DMS53 treated with DMSO at 0.1 percent for 48 hours (cell line): Measurements from ENCODE around the gene HM13.
"Not testable (repeated sequence)": the region's sequence is repeated elsewhere in the genome, so short reads cannot be mapped to it uniquely, and the experiment has no call there.

Experiments
- DNase-seq: peaks from one replicate; lab custom pipeline; 2025; ENCODE audit not compliant: unreplicated experiment; lab: John Stamatoyannopoulos, UW

Gene HM13

DNA sequence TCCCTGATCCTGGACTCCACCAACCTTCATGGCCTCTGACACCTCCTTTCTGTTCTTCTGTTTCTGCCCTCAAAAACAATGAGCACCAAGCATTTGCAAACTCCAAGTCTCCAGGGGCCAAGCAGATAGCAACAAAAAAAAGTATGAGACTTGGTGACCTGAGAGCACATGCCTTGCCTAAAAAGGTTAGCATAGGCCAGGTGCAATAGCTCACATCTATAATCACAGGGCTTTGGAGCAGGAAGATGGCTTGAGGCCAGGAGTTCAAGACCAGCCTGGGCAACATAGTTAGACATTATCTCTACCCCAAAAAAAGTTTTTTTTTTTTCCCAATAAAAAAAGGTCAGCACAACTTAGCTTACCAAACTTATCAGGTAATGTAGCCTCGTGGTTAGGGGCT, 13.7 kb upstream of the HM13 start:
- DNase-seq = no peak

DNA sequence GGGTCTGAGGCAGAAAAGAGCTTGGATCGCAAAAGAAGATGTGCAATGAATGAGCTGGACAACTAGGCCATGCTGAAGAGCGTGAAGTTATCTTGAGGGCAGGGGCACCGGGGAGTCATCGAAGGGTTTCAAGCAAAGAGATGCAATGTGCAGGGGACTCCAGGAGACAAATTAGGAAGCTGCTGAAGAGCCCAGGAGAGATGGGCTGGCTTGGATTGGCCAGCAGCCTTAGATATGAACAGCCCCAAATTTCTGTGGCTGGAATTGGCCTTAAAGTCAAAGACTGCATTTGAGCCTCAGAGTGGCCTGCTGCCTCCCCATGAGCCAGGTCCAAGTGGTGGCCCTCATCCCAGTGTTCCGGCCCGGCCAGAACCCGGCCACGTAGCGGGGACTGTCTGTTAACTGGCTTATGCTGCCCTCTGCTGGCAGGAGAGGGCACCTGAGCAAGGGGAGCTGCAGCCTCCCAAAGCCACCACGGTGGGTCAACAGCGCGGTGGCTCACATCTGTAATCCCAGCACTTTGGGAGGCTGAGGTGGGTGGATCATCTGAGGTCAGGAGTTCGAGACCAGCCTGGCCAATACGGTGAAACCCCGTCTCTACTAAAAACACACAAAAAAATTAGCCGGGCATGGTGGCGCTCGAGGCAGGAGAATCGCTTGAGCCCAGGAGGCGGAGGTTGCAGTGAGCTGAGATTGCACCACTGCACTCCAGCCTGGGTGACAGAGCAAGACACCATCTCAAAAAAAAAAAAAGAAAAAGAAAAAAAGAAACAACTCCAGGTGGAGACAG, 11.2 kb upstream of the HM13 start:
- peak; percentile 41 for DNase-seq

DNA sequence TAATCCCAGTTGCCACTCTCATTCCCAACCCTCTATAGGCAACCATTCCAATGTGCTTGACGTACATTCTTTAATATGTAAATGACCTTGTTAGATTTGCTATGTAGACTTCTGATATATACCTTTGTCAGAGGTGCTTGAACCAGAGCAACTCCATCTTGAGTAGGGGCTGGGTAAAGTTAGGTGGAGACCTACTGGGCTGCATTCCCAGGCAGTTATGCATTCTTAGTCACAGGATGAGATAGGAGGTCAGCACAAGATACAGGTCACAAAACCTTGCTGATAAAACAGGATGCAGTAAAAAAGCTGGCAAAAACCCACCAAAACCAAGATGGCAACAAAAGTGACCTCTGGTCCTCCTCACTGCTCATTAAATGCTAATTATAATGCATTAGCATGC, 8.3 kb upstream of the HM13 start:
- DNase-seq = no peak

DNA sequence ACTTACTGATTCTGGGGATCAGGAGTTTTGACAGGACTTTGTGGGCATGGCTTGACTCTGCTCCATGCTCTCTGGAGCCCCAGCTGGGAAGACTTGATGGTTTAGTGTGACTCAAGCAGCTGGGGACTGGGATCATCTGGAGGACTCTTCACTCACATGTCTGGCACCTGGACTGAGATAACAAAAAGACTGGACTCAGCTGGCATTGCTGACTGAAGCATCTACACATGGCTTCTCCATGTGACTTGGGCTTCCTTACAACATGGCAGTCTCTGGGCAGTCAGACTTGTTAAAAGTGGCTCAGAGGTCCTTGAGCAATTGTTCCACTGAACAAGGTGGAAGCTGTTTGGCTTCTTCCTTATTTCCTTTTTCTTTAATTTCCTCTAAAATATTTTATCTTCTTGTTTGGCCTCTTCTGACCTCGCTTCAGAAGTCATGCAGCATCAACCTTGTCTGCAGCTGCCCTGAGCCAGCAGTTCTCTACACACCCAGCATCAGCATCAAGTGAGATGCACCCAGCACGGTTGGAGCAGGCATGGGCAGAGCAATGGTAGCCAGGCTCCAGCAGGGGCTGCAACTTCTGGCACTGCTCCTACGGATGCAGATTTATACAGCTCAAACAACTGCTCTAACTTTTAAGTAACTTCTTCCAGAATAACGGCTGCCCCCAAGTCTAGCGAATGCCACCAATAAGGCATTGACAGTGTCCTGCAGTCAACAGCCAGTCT, 5.6 kb upstream of the HM13 start:
- no peak for DNase-seq

DNA sequence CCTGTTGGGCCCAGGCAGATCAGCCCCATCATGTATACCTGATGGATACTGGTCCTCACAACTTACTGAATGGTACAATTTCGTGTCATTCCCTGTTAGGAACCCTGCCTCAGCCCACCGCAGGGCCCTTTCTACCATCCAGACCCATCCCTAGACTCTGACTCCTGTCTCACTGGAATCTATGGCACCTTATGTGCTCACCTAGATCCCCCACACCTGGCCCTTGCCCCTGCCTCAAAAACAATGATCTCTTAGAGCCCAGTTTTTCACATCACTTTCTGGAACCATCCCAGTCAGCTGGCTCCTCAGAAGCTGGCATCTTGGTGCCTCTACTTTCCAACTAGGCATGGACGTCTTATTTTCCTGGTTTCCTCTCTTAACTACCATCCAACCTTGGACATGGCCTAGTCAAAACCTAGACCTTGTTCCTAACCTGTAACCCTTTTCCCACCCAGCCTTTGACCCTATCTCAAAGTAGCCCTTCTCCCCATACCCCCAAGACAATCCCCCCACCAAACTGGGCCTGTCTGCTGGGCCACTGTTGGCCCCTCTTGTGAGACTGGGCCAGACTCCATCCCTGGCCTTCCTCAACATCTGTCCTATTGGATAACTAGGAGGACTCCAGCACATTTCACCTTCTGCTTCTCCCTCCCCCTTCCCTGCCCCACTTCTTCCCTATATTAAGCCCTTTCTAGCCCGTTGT, 981 bp downstream of the HM13 start:
- DNase-seq = no peak

DNA sequence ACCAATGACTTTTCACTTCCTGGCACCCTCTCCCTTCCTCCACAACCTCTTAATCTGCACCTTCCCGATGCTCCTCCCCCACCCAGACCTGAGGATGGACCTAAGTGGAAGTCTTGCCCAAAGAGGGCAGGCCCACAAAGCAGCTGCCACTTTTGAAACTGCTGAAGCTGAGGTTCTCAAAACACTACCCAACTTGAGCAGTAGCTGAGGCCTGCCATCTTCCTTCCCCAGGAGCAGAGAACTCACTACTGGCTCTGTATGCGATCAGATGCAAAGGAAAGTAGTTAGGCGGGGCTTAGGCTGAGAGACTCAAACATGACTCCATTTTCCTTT, 1.5 kb downstream of the HM13 start:
- no peak for DNase-seq

DNA sequence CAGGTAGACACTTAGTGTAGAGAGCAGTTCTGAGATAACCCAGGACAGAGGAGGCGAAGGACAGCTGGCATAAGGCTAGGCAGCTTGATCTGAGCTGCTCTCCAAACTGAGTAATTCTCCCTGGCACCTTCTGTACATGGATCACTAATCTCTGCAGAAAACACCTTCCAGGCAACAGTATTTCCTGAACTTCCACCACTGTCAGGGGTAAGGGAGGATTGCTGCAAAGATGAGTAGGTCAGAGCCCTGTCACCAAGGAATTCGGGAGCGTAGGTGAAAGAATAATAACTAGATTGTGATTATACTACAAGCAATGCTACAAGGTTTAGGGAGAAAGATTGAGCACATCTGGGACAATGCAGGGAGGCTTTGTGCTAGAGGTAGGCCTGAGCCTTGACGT, 1.9 kb downstream of the HM13 start:
- no peak for DNase-seq

DNA sequence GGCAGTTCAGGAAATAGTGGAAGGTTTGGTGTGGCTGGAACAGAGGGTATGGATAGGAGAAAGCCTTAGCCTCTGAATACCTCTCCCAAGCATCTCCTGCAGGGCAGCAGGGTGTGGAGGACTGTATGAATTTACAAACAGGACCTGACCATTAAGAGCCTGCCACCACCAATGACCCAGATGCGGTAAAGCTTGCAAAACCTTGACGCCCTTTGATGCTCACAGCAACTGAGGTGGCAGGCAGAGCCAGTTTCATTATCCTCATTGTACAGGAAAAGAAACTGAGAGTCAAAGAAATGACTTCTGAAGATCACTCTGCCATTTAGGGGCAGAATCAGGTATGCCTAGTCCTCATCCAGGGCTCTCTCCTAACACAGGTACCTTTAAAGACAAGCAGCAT, 2.4 kb downstream of the HM13 start:
- DNase-seq = no peak

DNA sequence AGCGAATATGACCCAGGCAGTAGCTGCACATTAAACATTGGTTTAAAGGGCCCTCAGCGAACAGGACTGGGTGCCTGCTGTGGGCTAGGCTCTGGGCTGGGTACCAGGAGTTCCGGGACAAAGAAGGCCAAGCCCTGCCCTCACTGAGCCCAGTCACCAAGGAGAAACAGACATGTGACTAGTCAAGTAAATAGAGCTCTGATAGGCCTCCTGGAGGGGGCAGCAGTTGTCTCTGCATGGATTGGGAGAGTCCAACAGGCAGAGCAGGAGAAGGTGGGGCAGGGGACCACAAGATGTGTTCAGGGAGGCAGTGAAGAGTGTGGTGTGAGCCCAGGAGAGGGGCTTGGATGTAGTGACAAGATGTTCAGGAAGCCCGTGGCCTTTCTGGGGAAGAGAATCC, 3.1 kb downstream of the HM13 start:
- no peak for DNase-seq

DNA sequence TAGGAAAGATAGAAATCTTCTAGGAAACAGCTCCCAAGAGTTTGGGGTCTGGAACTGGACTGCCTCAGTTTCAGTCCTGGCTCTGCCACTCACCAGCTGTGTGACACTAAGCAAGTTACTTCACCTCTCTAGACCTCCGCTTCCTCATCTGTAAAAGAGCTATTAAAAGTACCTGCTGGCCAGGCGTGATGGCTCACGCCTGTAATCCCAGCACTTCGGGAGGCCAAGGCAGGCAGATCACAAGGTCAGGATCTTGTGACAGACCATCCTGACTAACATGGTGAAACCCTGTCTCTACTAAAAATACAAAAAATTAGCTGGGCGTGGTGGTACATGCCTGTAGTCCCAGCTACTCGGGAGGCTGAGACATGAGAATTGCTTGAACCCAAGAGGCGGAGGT, 7.0 kb downstream of the HM13 start:
- not testable (repeated sequence) for DNase-seq

DNA sequence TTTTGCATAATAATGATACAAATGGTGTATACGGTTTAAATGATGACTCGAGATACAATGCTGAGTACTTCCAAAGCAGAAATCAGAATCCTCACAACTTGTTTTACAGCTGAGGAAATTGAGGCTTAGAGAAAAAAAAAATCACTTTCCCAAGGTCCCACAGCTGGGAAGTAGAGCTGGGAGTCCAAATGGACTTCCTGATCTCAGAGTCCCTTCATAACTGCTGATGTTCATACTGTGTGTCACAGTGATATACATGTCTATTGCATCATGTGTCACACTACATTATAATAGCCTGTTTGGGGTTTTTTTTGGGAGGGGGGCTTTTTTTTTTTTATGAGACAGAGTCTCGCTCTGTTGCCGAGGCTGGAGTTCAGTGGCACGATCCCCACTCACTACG, 8.5 kb downstream of the HM13 start:
- no peak for DNase-seq

DNA sequence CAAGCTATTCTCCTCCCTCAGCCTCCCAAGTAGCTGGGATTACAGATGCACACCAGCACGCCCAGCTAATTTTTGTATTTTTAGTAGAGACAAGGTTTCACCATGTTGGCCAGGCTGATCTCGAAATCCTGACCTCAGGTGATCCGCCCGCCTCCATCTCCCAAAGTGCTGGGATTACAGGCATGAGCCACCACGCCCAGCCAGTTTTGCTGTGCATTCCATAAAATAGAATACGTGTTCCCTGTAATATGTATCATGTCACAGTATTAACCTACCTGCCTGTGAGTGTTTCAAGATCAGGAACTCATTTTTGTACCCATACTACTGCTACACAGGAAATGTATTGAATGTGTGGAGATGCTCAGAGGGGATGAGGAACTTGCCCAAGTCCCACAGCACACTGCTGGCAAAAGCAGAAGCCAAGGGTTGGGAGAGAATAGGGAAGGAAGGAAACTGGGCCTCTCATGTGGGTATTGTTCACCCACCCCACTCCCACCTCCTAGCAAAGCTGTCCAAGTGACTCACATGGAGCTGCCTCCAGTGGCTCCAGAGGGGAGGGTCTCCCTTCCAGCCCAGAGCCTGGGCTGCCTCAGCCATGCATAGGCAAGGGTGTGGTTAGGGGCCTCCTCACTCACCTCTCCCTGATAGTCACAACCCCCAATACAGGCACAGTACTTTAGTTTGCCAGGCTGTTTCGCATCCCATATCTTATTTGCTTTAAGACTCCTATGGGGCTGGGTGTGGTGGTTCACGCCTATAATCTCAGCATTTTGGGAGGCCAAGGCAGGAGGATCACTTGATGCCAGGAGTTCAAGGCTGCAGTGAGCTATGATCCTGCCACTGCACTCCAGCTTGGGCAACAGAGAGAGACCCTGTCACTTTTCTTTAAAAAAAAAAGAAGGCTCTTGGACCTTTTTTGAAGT, 9.4 kb downstream of the HM13 start:
- no peak for DNase-seq

DNA sequence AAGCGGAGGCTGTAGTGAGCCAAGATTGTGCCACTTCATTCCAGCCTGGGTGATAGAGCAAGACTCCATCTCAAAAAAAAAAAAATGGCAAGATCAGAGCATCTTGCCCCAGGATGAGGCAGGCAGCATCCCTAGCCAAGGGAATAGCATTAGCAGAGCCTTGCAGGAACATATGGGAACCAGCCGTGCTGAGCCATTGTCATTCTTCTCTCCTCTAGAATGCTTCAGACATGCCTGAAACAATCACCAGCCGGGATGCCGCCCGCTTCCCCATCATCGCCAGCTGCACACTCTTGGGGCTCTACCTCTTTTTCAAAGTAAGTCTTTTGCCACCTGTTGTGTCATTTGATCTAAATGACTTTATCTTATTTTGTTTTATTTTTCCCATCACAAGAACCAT, 13.0 kb downstream of the HM13 start:
- DNase-seq = no peak

DNA sequence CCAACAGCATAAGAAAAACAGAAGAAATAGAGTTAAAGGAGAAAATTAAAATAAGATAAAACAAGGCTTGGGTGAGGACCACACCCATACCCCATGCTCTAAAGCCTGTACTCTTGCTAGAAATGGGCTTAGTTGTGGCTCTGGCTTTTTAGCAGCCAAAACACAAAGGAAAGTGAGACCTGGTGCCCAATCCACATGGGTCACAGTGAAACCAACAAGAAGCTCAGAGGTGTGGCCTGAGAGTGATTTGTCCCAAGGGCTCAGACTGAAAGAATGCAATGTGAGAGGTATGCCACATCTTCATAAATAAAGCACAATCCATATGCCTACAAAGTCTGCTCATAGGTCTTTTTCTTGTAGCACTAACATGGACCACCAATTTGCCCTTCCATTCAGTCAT, 21.1 kb downstream of the HM13 start:
- no peak for DNase-seq

DNA sequence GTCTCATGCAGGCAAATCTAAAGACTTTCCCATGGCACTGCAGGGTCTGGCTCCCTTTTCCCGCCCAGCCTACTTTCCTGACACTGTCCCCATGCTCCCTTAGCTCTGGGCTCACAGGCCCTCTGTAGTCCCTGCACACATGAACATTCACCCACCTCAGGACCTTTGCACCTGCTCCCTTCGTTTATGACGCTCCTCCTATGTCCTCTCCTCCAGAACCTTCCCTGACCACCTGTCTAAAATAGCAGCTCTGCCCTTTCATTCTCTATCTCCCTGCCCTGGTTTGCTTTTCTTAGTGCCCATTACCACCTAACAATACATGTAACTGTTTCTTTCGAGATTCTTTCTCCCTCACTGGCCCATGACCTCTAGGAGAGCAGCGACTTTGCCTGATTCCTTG, 22.3 kb downstream of the HM13 start:
- DNase-seq = no peak

DNA sequence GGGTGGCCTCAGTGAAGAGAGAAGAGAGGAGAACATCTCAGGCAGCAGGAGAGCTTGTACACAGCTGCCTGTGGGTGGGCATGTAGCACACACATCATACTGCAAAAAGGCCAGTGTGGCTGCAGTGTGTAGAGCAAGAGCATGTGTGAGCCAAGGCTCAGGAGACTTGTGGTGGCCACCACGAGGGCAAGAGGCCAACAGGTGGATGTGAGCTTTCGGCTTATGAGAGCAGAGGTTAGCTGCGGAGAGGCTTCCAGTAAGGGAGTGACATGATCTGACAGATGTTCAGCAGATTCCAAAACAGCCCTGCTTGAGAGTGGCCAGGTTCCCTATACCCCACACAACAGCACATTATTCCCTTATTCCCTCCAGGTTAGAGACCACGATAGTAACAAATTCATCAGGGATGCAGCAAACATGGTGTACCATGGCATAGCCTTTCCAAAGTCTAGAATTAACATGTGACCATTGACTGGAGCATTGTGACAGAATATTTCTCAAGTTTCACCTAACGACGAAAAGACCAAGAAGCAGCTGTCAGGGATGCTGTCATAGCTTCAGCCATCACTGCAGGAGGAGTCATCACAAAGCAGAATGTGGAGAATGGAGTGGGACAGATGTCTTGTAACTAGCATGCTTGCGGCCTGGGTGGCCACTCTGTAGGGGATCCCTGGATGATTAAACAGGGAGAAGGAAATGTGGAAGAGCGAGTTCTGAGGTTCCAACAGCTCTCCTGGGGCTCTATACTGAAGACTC, 23.1 kb downstream of the HM13 start:
- DNase-seq = no peak

DNA sequence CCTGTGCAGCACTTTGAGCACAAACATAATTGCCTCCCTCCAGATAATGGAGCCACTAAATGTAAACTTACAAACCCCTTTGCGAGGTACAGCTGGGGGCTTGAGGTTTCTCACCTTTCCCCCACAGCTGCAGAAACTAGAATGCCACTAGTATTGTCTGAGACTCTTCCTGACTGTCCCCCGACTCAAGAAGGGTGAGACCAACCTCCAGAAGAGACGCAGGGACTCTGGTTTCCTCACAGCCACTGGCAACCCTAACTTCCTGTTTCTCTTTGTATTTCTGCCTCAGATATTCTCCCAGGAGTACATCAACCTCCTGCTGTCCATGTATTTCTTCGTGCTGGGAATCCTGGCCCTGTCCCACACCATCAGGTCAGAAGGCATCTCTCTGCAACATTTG, 23.6 kb downstream of the HM13 start:
- DNase-seq = no peak

DNA sequence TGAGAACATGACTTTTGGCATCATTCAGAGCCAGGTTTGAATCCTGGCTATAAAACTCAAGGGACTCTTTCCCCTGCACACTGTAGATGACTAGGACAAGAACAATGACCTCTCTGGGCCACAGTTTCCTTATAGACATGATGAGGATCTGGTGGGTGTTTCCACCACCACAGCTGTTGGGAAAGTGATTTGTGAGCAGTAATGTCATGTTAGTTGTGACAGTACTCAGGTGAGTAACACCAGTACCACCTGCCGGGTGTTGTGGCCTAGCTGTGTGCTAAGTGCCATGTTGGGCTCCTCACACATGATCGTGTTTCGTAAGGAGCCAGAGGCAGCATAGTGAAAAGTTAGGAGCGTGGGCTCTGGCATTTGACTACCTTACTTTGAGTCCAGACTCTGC, 24.1 kb downstream of the HM13 start:
- DNase-seq = no peak

DNA sequence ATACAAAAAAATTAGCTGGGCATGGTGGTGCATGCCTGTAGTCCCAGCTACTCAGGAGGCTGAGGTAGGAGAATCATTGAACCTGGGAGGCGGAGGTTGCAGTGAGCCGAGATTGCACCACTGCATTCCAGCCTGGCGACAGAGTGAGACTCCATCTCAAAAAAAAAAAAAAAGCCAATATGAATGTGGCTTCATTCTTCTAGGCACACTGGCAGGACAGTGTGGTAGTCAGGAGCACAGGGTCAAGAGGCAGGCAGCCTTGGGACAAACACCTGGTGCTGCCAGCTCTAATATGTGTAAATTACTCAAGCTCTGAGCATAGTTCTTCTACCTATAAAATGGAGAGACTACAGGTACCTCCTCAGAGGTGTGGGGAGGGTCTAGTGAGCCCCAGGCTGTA, 25.4 kb downstream of the HM13 start:
- DNase-seq = not testable (repeated sequence)

DNA sequence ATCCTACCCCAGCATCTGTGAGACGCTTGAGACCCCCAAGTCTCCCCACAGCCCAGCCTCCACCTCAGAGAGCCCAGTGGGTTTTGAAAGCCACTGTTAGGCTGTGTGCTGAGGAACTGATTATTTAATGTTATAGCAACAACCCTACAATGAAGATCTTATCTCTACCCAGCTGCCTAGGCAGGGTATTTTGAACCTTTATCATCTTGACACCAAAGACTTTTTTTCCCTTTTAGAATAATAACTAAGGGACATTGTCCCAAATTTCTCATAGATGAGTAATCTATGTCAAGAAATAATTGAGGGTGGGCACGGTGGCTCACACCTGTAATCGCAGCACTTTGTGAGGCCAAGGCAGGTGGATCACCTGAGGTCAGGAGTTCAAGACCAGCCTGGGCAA, 26.2 kb downstream of the HM13 start:
- DNase-seq = no peak
